Colon (tissue), 2 donors: ENCODE results near the gene COL18A1.

ENCODE experiments used
- FAIRE-seq: peaks from 2 replicates; lab custom pipeline; 2012; peaks lifted over from hg19 to GRCh38; lab: Jason Lieb, UNC
- donor health status: control.
- donor health status: control.

The COL18A1 gene

GRCh38 chr21:45414396-45415187 lies 9.6 kb downstream of the COL18A1 start:
- FAIRE-seq = no peak

GRCh38 chr21:45415188-45415942 lies 10.4 kb downstream of the COL18A1 start:
- FAIRE-seq = no peak

- FAIRE-seq = no peak
Observed at GRCh38 chr21:45415943-45416611, 11.1 kb downstream of the COL18A1 start.

GRCh38 chr21:45416620-45417019 lies 11.7 kb downstream of the COL18A1 start:
- no peak for FAIRE-seq

GRCh38 chr21:45417256-45417950 lies 12.4 kb downstream of the COL18A1 start:
- FAIRE-seq = no peak

- FAIRE-seq = no peak
Observed at GRCh38 chr21:45417951-45418300, 13.0 kb downstream of the COL18A1 start.

- no peak for FAIRE-seq
Observed at GRCh38 chr21:45418301-45419071, 13.5 kb downstream of the COL18A1 start.

GRCh38 chr21:45419162-45419561 lies 14.2 kb downstream of the COL18A1 start:
- FAIRE-seq = no peak

- FAIRE-seq = no peak
Observed at GRCh38 chr21:45420061-45421041, 15.4 kb downstream of the COL18A1 start.

- FAIRE-seq = no peak
Observed at GRCh38 chr21:45421071-45421845, 16.3 kb downstream of the COL18A1 start.

GRCh38 chr21:45421846-45422775 lies 17.1 kb downstream of the COL18A1 start:
- FAIRE-seq = no peak

- FAIRE-seq = no peak
Observed at GRCh38 chr21:45423201-45423955, 18.4 kb downstream of the COL18A1 start.

GRCh38 chr21:45423968-45424853 lies 19.2 kb downstream of the COL18A1 start:
- no peak for FAIRE-seq

GRCh38 chr21:45424854-45425795 lies 20.2 kb downstream of the COL18A1 start:
- no peak for FAIRE-seq
